Middle frontal gyrus (tissue), 1 donor: ENCODE measurements around the gene SON.

Experiments used
- DNase-seq: peaks from one replicate; pipeline ENCODE4 v3.0.0-alpha.2; 2015; ENCODE audit warnings: low spot score; ENCODE audit errors: extremely low spot score

SON gene

DNA sequence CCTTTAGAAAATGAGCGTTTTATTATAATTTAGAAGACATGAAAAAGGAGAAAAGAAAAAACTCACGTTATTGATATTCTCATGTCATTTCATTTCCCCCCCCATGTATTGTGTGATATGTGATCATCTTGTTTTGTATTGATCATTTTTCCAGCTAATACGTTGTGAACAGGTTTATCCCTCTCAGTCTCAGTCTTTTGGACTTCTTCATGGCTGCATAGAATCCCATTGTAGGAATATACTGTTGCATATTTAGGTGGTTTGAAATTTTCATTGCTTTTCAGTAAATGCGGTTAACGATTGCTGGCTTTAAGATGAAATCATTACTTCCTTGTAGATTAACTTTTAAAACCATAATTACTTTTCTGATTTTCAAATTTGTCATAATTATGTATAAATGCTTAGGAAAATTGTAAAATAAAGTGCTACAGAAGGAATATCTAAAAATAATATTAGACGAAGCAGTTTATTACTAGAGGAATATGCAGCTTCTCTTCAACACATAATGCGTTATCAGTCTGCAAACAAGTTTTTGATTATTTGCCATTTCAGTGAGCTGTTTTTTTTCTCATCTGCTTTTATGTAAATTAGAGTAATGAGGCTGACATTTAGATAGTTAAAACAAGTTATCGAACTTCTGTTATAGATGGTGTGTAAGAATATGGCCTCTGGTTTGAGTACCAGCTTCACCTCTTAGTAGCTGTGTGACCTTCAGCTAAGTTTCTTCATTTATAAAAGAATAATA, 1.8 kb downstream of the SON start:
- no peak for DNase-seq

DNA sequence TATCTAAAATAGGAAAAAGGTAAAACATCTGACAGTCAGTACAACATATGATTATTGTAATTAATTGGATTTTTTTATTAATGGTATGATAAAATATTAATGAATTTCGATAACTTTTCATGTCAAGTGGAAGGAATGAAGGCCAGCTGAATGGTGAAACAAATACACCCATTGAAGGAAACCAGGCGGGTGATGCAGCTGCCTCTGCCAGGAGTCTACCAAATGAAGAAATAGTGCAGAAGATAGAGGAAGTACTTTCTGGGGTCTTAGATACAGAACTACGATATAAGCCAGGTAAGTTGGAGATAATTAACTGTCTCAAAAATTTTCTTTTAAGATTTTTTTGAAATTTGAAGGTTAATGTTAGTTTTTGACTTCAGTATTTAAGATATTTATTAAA, 3.2 kb downstream of the SON start:
- no peak for DNase-seq

DNA sequence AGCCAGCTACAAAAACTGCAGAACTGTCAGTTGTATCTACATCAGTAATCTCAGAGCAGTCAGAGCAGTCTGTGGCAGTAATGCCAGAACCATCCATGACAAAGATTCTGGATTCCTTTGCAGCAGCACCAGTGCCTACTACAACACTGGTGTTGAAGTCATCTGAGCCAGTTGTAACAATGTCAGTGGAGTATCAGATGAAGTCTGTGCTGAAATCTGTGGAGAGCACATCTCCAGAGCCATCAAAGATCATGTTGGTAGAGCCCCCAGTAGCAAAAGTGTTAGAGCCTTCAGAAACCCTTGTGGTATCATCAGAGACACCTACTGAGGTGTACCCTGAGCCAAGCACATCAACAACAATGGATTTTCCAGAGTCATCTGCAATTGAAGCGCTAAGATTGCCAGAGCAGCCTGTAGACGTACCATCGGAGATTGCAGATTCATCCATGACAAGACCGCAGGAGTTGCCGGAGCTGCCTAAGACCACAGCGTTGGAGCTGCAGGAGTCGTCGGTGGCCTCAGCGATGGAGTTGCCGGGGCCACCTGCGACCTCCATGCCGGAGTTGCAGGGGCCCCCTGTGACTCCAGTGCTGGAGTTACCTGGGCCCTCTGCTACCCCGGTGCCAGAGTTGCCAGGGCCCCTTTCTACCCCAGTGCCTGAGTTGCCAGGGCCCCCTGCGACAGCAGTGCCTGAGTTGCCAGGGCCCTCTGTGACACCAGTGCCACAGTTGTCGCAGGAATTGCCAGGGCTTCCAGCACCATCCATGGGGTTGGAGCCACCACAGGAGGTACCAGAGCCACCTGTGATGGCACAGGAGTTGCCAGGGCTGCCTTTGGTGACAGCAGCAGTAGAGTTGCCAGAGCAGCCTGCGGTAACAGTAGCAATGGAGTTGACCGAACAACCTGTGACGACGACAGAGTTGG, 7.3 kb downstream of the SON start:
- DNase-seq, result no peak

DNA sequence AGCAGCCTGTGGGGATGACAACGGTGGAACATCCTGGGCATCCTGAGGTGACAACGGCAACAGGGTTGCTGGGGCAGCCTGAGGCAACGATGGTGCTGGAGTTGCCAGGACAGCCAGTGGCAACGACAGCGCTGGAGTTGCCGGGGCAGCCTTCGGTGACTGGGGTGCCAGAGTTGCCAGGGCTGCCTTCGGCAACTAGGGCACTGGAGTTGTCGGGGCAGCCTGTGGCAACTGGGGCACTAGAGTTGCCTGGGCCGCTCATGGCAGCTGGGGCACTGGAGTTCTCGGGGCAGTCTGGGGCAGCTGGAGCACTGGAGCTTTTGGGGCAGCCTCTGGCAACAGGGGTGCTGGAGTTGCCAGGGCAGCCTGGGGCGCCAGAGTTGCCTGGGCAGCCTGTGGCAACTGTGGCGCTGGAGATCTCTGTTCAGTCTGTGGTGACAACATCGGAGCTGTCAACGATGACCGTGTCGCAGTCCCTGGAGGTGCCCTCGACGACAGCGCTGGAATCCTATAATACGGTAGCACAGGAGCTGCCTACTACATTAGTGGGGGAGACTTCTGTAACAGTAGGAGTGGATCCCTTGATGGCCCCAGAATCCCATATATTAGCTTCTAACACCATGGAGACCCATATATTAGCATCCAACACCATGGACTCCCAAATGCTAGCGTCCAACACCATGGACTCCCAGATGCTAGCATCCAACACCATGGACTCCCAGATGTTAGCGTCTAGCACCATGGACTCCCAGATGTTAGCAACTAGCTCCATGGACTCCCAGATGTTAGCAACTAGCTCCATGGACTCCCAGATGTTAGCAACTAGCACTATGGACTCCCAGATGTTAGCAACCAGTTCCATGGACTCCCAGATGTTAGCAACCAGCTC, 8.2 kb downstream of the SON start:
- no peak for DNase-seq

DNA sequence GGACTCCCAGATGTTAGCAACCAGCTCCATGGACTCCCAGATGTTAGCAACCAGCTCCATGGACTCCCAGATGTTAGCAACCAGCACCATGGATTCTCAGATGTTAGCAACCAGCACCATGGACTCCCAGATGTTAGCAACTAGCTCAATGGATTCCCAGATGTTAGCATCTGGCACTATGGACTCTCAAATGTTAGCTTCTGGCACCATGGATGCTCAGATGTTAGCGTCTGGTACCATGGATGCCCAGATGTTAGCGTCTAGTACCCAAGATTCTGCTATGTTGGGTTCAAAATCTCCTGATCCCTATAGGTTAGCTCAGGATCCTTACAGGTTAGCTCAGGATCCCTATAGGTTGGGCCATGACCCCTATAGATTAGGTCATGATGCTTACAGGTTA, 8.8 kb downstream of the SON start:
- no peak for DNase-seq

DNA sequence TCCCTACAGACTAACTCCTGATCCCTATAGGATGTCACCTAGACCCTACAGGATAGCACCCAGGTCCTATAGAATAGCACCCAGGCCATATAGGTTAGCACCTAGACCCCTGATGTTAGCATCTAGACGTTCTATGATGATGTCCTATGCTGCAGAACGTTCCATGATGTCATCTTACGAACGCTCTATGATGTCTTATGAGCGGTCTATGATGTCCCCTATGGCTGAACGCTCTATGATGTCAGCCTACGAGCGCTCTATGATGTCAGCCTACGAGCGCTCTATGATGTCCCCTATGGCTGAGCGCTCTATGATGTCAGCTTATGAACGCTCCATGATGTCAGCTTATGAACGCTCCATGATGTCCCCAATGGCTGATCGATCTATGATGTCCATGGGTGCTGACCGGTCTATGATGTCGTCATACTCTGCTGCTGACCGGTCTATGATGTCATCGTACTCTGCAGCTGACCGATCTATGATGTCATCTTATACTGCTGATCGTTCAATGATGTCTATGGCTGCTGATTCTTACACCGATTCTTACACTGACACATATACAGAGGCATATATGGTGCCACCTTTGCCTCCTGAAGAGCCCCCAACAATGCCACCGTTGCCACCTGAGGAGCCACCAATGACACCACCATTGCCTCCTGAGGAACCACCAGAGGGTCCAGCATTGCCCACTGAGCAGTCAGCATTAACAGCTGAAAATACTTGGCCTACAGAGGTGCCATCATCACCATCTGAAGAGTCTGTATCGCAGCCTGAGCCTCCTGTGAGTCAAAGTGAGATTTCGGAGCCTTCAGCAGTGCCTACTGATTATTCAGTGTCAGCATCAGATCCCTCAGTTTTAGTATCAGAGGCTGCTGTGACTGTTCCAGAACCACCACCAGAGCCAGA, 9.5 kb downstream of the SON start:
- DNase-seq, result no peak

DNA sequence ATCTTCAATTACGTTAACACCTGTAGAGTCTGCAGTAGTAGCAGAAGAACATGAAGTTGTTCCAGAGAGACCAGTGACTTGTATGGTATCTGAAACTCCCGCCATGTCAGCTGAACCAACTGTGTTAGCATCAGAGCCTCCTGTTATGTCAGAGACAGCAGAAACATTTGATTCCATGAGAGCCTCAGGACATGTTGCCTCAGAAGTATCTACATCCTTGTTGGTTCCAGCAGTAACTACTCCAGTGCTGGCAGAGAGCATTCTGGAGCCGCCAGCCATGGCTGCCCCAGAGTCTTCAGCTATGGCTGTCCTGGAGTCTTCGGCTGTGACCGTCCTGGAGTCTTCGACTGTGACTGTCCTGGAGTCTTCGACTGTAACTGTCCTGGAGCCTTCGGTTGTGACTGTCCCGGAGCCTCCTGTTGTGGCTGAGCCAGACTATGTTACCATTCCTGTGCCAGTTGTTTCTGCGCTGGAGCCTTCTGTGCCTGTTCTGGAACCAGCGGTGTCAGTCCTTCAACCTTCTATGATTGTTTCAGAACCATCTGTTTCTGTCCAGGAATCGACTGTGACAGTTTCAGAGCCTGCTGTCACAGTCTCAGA, 10.3 kb downstream of the SON start:
- no peak for DNase-seq

DNA sequence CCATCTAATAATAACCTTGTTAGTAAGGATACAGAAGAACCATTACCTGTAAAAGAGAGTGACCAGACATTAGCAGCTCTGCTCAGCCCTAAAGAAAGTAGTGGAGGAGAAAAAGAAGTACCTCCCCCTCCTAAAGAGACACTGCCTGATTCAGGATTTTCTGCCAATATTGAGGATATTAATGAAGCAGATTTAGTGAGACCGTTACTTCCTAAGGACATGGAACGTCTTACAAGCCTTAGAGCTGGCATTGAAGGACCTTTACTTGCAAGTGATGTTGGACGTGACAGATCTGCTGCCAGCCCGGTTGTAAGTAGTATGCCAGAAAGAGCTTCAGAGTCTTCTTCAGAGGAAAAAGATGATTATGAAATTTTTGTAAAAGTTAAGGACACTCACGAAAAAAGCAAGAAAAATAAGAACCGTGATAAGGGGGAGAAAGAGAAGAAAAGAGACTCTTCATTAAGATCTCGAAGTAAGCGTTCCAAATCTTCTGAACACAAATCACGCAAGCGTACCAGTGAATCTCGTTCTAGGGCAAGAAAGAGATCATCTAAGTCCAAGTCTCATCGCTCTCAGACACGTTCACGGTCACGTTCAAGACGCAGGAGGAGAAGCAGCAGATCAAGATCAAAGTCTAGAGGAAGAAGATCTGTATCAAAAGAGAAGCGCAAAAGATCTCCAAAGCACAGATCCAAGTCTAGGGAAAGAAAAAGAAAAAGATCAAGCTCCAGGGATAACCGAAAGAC, 11.6 kb downstream of the SON start:
- no peak for DNase-seq

DNA sequence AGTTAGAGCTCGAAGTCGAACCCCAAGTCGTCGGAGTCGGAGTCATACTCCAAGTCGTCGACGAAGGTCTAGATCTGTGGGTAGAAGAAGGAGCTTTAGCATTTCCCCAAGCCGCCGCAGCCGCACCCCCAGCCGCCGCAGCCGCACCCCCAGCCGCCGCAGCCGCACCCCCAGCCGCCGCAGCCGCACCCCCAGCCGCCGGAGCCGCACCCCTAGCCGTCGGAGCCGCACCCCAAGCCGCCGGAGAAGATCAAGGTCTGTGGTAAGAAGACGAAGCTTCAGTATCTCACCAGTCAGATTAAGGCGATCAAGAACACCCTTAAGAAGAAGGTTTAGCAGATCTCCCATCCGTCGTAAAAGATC, 12.1 kb downstream of the SON start:
- DNase-seq, result no peak

DNA sequence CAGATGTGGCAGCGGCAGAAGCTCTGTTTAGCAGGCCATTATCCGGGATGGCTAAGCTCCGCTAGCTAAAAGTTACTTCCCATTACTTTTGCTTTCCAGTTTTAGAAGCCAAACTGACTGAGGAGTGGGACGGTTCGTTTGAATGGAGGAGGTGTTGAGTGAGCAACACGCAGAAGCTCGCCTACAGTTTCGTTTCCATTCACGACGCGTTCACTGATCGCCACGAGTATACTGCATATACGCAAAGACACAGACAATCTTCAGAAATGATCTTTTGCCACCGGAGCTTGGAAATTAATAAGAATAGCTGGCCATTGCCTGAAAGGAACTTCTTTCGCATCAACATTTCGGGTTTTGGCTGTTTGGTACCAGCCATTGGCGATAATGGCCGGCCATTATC, 14.6 kb downstream of the SON start:
- DNase-seq, result no peak

DNA sequence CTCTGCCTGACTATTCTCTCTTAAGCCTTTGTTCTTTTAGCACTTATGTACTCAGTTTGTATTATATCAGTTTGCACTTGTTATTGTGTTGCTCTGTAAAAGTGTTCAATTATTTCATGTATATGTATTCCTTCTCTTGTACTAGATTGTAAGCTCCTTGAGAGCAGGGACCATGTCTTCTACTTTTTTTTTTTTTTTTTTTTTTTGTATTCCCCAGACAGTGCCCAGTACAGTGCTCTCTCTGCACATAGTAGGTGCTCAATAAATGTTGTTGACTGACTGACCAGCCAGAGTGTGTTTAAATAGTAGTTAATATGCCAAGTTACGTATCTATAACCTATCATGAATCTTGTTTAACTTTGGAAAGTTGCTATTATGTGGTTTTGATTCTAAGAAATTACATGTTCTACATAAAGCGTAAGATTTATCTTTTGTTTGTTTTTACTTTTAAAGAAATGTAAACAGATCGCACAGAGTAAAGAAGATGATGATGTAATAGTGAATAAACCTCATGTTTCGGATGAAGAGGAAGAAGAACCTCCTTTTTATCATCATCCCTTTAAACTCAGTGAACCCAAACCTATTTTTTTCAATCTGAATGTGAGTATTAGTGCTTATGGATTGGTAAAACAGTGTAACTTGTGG, 16.1 kb downstream of the SON start:
- DNase-seq, result no peak

DNA sequence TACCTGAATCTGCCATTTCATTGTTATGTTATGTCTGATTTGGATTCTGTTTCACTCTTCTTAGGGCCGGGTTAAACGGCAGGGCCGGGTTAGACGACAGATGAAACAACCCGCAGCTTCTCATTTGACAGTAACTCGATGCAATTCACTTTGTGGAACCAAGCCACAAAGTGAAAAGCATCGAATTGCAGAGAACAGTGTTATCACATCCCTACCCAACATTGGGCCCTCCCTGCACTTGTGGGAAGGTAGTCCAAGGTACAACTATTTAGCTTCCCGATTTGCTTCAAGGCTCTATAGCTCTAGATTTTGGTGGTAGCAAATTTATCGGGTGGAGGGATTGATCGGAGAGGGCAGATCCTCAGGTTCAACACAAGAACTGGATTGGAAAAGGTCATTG, 17.0 kb downstream of the SON start:
- DNase-seq, result no peak

DNA sequence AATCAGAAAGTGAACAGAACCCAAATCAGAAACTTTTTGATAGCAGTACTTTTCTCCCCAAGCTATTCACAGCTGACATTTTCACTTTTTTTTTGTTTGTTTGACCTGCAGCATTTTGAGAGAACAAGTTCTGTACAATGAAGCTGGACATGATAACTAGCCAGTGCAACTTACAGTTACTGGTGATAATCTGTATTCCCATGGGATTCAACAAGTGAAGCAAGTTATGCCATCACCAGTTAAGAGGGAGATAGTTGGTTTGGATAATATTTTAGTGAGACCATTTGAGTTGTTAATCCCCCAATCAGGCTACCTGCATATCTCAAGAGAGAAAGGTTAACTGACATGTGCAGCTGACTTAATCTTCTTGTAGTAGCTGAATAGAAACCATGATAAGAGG, 18.1 kb downstream of the SON start:
- no peak for DNase-seq

DNA sequence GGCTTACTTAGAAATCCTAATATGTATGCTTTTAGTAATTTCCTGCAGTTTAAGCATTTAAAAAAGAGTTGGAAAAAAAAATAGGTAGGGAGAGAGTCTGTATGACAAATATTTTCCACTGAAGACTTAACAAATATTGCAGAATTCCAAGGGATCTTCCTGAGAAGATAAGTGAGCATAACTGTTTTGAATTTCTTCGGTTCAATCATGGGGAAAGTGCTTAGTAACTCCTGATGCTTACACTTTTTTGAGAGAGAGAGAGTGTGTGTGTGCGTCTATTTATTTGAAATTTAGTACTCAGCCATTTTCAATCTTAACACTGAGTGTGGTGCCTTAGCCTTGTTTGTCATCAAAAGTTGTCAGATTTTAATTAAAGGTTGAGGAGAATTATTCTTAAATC, 18.5 kb downstream of the SON start:
- DNase-seq, result no peak

DNA sequence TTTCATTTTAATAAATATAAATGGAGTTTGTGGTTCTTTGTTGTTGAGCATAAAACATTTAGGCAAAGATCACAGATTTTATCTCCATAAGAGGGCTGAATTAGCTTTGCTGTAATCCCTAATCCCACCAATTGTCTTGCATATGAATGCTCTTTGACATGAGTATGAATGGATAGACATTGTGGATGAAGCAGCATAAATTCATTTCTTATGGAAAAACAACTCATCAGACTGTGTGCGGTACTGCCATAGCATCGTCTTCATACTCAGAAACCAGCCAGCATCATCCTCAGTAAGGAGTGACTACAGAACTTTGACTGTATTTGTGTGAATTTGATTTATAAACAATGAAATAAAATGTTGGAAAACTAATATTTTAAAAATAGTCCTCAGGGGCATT, 19.6 kb downstream of the SON start:
- no peak for DNase-seq

DNA sequence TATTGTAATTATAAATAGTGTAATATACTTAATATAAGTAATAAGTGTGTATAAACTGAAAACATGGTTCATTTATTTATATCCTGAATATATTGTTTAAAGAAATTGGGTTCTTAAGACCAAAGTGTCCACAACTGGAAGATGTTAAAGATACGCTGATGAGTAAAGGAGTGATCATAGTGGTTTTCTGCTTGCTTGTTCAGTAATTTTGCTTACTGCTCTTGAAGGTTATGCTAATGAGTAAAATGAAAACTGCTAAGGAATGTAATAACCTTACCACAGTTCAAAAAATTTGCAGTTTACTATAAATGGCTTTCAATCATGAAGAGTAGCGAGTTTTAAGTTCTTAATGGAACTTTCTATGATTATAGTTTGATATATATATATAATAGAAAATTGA, 23.7 kb downstream of the SON start:
- no peak for DNase-seq

DNA sequence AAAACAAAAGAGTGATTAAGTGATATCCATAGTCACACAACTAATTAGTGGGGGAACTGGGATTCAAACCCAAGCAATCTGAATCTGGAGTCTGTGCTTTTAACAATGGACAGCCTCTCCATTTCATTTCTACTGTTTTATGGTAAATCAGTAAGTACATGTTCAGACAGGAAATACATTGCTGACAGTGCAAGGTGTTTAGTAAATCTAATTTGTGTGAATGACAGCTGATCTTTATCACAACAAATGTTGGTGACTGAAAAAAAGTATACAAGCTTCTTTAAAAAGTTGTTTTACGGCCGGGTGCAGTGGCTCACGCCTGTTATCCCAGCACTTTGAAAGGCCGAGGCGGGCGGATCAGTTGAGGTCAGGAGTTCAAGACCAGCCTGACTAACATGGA, 25.1 kb downstream of the SON start:
- DNase-seq, result no peak

DNA sequence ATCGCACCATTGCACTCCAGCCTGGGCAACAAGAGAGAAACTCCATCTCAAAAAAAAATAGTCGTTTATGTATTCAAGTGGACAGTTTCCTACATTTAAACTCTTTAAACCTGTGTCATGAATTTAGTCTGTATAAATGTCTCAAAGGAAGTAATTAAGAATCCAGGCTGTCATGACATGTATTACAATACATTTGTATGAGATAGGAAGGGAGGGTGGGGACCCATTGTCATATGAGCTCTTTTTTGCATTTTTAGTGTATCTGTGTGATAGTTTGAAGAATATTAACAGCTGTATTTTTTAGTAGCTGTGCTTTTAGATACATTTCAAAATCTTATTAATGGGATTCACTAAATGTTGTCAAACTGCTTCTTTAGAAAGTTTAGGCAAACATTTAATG, 25.6 kb downstream of the SON start:
- DNase-seq, result no peak

DNA sequence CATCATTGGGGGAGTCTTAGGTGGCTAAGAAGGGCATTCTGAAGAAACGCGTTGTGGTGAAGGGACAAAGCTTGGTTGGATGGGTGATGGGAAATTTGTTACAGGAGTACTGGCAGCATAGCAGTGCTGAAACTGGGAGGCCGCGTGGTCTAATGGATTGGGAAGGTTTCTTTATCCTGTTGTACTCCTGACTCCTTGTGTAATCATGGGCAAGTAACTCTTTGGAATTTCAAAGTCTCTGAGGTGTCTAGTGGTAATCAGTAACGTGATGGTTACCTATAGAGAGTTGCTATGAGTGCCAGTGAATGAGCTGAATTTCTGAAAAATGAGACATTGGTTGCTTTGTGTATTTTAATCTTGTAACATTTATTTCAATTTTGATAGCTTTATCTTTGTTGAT, 27.2 kb downstream of the SON start:
- DNase-seq, result no peak
